HG02938 (cell line): Measurements from ENCODE around the gene MAN1A1.

Experiments used
- ATAC-seq: cut with Tn5 transposase; IDR thresholded peaks from one replicate; pipeline ENCODE4 v1.9.1; 2021; ENCODE audit warnings: mild to moderate bottlenecking, moderate library complexity; ENCODE audit not compliant: unreplicated experiment

Gene MAN1A1

DNA sequence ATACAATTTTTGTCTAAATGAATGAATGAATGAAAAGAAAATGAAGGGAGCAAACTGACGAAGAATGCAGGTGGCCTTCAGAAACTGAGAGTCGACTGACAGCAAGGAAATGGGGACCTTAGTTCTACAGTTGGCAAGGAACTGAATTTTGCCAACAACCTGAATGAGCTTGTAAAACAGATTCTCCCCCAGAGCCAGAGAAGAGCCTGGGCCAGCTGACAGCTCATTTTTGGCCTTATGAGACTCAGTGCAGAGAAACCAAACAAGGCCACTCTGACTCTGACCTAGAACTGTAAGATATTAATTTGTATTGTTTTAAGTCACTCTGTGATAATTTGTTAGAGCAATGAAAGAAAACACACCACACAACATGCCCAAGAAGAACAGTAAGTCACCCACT, 21.8 kb downstream of the MAN1A1 start:
- ATAC-seq, result no peak

- no peak for ATAC-seq
These were observed 23.1 kb downstream of the MAN1A1 start for GRCh38 chr6:119326291-119327005.

- no peak for ATAC-seq
These were observed 23.8 kb downstream of the MAN1A1 start for GRCh38 chr6:119325559-119326265.

- no peak for ATAC-seq
These were observed 24.8 kb downstream of the MAN1A1 start for GRCh38 chr6:119324718-119325117.

DNA sequence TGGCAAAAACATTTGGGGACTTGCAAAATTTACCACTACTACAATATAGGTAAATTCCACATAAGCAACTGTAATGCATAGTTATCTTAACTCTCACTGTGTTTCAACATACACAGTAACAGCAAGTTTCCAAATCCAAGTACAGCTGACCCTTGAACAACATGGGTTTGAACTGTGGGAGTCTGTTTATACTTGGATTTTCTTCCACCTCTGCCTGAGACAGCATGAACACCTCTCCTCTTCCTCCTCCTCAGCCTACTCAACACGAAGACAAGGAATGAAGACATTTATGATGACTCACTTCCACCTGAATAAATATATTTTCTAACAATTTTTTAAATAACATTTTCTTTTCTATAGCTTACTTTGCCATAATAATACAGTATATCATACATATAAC, 25.6 kb downstream of the MAN1A1 start:
- no peak for ATAC-seq

DNA sequence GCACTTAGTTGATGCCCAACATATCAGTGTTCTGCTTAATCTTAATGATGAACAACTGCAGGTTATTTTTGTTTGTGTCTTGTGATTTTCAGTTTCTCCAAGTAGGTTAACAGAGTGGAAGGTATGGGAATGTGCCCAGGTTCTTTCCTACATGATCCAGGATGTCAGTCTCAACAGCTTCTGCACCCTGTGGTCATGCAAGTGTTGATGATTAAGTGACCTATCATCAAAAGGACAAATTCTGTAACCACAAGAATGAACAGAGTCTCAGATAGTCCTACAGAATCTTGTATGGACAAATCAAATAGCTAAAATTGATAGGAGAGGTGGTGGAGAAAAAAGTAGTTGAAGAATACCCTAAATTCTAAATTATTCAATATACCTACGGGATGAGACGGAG, 26.1 kb downstream of the MAN1A1 start:
- ATAC-seq, result no peak

GRCh38 chr6:119322715-119323350, 26.7 kb downstream of the MAN1A1 start:
- peak; percentile 53 for ATAC-seq

GRCh38 chr6:119322034-119322433, 27.5 kb downstream of the MAN1A1 start:
- ATAC-seq, result peak; percentile 54

DNA sequence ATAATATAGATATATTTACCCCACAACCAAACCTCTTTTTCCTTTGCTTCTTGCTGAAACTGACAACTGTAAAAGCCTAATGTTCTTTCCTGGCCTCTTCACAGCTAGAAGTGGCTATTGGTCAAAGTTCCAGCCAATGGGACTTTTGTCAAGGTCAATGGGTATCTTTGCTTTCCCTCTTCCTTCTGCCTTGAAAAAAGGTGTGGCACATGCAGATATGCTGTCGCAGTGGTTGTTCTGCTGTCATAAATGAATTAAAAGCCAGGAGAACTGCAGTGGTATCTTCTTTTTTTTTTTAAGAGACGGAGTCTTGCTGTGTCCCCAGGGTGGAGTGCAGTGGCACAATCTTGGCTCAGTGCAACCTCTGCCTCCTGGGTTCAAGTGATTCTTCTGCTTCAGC, 29.9 kb downstream of the MAN1A1 start:
- ATAC-seq, result no peak

DNA sequence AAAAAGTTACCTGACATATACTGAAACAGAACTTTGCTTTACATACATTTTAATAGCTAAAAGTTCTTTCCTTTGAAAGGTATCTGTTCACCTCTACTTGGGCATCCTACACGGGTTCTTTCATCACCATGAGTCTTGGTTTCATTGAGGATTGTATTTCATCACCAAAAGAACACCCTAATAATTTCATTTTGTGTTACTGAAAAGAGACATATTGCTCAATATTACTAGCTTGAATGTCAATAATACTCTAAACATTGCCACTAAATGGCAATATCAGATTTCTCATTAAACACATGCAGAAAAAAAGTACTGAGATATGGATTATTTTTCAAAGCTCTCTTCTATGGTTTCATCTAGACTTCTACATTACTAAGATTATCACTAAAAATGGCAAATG, 30.8 kb downstream of the MAN1A1 start:
- no peak for ATAC-seq

DNA sequence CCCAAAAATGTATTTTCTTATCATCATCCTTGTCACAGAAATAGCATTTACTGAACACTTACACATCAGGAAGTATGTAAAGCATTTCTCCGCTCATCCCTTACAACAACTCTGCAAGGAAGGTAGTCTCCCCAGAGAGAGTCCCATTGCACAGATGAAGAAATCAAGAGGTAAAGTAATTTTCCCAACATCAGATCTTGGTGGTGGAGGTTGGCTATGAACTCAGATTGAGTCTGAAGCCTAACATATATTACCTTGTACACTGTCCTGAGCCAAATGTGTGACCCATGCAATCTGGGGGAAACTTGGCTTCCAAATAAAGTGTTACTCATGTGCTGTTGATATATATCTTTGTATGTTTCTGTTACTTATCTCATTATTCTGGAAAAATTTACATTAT, 31.4 kb downstream of the MAN1A1 start:
- ATAC-seq, result no peak

GRCh38 chr6:119317007-119317406, 32.6 kb downstream of the MAN1A1 start:
- ATAC-seq, result no peak

DNA sequence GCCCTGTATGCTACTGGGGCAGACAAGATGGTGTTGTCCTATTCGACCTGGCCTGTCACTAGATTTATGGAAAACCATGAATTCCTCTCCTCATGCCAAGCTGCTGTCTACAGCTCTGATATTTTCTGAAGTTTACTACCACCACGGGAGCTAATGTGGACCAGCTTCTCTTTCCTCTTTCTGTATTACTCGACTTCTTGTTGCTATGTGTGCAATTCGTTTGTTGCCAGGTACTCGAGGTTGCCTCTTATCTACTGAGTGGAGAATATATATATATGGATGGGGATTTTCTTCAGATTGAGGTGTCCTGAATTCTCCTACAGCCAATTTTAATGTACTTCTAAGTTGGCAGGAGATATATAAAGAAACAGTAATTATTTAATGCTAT, 34.7 kb downstream of the MAN1A1 start:
- peak; percentile 70 for ATAC-seq

GRCh38 chr6:119313937-119314884, 35.4 kb downstream of the MAN1A1 start:
- ATAC-seq, result peak; percentile 76

GRCh38 chr6:119312875-119313338, 36.7 kb downstream of the MAN1A1 start:
- ATAC-seq, result no peak

DNA sequence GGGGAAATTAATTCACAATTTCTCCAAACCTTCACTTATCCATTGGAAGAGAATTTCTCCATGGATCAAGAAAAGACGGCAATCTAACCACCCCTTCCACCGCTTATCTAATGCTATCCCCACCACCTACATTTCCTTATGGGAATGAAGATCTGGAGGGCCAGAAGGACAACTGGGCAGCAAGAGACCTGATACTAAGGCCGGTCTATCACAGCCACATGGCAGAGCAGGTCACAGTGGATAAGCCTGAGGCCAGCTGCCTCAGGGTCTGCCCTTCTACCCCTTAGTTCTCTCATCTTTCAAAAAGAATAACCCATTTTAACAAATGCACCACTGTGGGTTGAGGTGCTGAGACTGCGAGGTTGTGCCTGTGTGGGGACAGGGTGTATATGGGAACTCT, 37.1 kb downstream of the MAN1A1 start:
- no peak for ATAC-seq

- no peak for ATAC-seq
These were observed 37.9 kb downstream of the MAN1A1 start for GRCh38 chr6:119311514-119312142.

DNA sequence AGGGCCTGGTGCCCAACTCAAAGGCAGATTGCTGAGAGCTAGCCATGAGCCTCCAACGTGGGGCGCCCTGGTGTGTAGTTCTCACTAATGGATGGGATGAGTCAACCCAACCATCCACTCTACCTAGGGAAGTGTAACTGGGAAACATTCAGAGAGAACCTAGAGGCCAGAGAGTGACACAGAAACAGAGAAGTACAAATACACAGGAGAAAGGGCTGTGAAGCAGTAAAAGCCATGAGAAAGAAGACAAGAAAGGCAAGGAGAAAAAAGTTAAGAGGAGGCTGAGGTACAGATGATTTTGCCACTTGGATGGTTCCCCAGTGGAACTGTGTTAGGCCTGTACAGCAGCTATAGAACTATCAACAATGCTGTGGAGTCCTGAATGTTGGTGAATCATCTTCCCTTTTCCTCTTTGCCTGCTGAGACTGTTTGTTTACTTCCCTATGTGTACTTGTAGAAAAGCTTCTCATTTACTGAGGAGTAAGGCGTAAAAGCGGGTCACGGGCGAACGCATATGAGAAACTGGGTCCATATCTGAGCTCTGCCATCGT, 39.0 kb downstream of the MAN1A1 start:
- ATAC-seq, result no peak

GRCh38 chr6:119308991-119309657, 40.4 kb downstream of the MAN1A1 start:
- ATAC-seq, result peak; percentile 51
